ENCODE measurements around the gene LSM12.
"Not testable (repeated sequence)": the region's sequence is repeated elsewhere in the genome, so short reads cannot be mapped to it uniquely, and the experiment has no call there.

DNA sequence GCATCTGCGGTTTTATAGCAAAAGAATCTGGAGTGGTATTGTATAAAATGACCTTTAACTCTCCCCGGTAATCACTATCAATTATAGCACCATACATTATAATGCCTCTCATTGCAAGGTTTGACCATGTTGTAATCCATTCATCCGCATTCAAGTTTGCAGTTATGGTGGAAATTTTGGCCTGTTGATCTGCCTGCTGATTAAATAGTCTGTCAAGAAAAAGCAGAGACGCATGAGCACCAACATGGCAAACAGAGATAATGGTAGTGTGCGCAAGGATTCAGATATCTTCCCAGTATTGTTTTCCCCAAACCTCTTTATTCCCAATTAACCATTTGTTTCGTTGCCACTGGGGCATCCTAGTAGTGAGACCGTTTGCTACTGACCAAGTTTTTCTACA is 45.2 kb downstream of the LSM12 start:
- TF ChIP-seq POLR2A (IDR thresholded peaks at IDR 0.05) = not testable (repeated sequence)
- TF ChIP-seq, protein P1, sequence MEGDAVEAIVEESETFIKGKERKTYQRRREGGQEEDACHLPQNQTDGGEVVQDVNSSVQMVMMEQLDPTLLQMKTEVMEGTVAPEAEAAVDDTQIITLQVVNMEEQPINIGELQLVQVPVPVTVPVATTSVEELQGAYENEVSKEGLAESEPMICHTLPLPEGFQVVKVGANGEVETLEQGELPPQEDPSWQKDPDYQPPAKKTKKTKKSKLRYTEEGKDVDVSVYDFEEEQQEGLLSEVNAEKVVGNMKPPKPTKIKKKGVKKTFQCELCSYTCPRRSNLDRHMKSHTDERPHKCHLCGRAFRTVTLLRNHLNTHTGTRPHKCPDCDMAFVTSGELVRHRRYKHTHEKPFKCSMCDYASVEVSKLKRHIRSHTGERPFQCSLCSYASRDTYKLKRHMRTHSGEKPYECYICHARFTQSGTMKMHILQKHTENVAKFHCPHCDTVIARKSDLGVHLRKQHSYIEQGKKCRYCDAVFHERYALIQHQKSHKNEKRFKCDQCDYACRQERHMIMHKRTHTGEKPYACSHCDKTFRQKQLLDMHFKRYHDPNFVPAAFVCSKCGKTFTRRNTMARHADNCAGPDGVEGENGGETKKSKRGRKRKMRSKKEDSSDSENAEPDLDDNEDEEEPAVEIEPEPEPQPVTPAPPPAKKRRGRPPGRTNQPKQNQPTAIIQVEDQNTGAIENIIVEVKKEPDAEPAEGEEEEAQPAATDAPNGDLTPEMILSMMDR (IDR thresholded peaks at IDR 0.05) = not testable (repeated sequence)

All from lower leg skin (tissue), 3 donors.